Right lobe of liver (tissue), 4 donors: Measurements from ENCODE around the gene ADIG.

Experiments used
- CTCF ChIP-seq, 4 donors: fragments of 200-600 bp in 3 of 4; fragments of 450-650 bp in 1 of 4; IDR thresholded peaks; one replicate each; pipeline versions ENCODE4 v1.5.1 to v1.8.0; 2016 to 2022; ENCODE audit warnings: antibody characterized with exemption in 4 of 4, mild to moderate bottlenecking in 2 of 4
- POLR2A ChIP-seq: fragments of 450-650 bp; IDR thresholded peaks from one replicate; pipeline ENCODE4 v1.6.1; 2017; ENCODE audit warnings: antibody characterized with exemption, mild to moderate bottlenecking
- donor health status: DM: no; HTN: no; CAD: no.
- donor health status: DM: no; HTN: no; CAD: no.
- donor health status: DM: no; HTN: yes; CAD: no.

GRCh38 chr20:38615283-38615682, 34.3 kb downstream of the ADIG start:
- no peak for TF ChIP-seq POLR2A
- TF ChIP-seq CTCF (IDR thresholded peaks at IDR 0.05), result no peak
